GM23248 (cell line): ENCODE data around the gene MINDY4.

Source experiments
- EZH2 ChIP-seq: fragments of 200-600 bp; sonication (generic); IDR thresholded peaks from 2 replicates; pipeline ENCODE4 v1.6.1; 2018; ENCODE audit warnings: antibody characterized with exemption, mild to moderate bottlenecking; ENCODE audit not compliant: insufficient read depth, poor library complexity, severe bottlenecking
- EZH2phosphoT487 ChIP-seq: fragments of 200-600 bp; sonication (generic); IDR thresholded peaks from 2 replicates; pipeline ENCODE4 v1.6.1; 2018; ENCODE audit warnings: antibody characterized with exemption, moderate library complexity, mild to moderate bottlenecking, low read depth; ENCODE audit not compliant: insufficient read depth

- TF ChIP-seq EZH2phosphoT487 (no peak), EZH2 (no peak)
Observed at GRCh38 chr7:30813466-30813865, 42.2 kb downstream of the MINDY4 start.
